ENCODE data around the gene ELF1. TPM values are rescaled to one million over a fixed set of nuclear protein-coding genes. Genes with fewer than 3 reads are reported as not detected.

The ELF1 gene
- total and polyA plus RNA-seq, 2 experiments from 2014 or later: 7.0 to 12.7 TPM

DNA sequence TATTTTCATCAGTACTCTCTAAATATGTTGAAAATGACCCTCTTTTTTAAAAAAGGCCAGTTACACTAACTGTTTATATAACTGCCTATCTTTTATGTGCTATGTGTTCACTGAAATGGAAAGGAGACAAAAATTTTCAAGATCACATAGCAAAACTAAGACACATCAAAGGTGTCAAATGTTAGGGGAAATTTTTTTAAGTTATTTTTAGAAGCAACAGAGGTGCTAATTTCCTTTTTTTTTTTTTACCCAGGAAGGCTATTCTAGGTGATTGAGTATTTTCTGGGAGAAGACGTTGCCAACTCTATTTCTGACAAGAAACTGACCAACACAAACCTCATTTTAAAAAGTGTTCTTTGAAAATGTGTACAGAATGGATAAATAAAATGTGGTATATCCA, 45.7 kb downstream of the ELF1 start (continued):
- TF ChIP-seq CTCF (conservative IDR thresholded peaks at IDR 0.05; ENCODE audit: low read depth in 2 of 2): no peak
- TF ChIP-seq STAT1 (IDR thresholded peaks at IDR 0.05; ENCODE audit: unreplicated experiment): no peak
- no peak for TF ChIP-seq CREB1 (CRISPR knock-in tag; IDR thresholded peaks at IDR 0.05; ENCODE audit: low read depth)
- no peak for TF ChIP-seq REST (IDR thresholded peaks at IDR 0.05; ENCODE audit: unreplicated experiment)
- no peak for TF ChIP-seq EZH2phosphoT487 (IDR thresholded peaks at IDR 0.05; ENCODE audit: unreplicated experiment)
- TF ChIP-seq ZNF331 (CRISPR knock-in tag; IDR thresholded peaks at IDR 0.05; ENCODE audit: low read depth): no peak
- TF ChIP-seq ETS1 (IDR thresholded peaks at IDR 0.05): no peak
- TF ChIP-seq POLR2AphosphoS5 (IDR thresholded peaks at IDR 0.05; ENCODE audit: low read depth): no peak

DNA sequence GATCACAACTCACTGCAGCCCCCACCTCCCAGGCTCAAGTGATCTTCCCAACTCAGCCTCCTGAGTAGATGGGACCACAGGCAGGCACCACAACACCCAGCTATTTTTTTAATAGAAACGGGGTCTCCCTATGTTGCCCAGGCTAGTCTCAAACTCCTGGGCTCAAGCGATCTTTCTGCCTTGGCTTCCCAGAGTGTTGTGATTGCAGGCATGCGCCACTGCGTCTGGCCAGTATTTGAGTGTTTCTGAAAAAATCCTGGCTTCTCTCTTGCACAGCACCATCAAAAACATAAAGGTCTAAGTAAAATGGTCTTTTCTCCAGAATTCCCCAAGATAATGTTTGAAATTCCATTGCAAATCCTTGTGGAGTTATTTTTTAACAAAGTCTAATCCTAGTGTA, 47.8 kb downstream of the ELF1 start:
- Histone ChIP-seq H3K79me2 (replicated peaks; ENCODE audit: insufficient read depth) (no peaks in the 10 kb centered on the region; the same call in 1 of the 2 replicates), H2AFZ (no peak overlapping the region), H3F3A (replicated peaks; ENCODE audit: low read depth) (no peaks in the 10 kb centered on the region), H3K4me3 (no peak overlapping the region), H3K27me3 (ENCODE audit: insufficient read depth) (no peaks in the 10 kb centered on the region), H3K36me3 (ENCODE audit: insufficient read depth) (no peaks in the 10 kb centered on the region), H3K27ac (ENCODE audit: low read depth) (no peak overlapping the region), H3K4me2 (no peak overlapping the region), H3K4me1 (ENCODE audit: insufficient read depth) (no peaks in the 10 kb centered on the region), H3K9me2 (ENCODE audit: insufficient read depth) (no peaks in the 10 kb centered on the region), H4K20me1 (replicated peaks; ENCODE audit: insufficient read depth) (no peaks in the 10 kb centered on the region)
- Mint-ChIP-seq H3K4me1 (peaks cover 4% of the 10 kb centered on the region; the same call in 1 of the 3 replicates), H3K27me3 (ENCODE audit: insufficient read depth, low read depth, poor library complexity) (peaks cover 1% of the 10 kb centered on the region), H3K36me3 (ENCODE audit: low read depth) (no peaks in the 10 kb centered on the region), H3K4me3 (no peak overlapping the region), H3K27ac (no peak overlapping the region), H3K9me3 (no peaks in the 10 kb centered on the region)
- ATAC-seq: no peak
- DNase-seq (ENCODE audit: low spot score): no peak
- TF ChIP-seq ETS1 (IDR thresholded peaks at IDR 0.05): no peak
- TF ChIP-seq CREB1 (CRISPR knock-in tag; IDR thresholded peaks at IDR 0.05; ENCODE audit: low read depth): no peak
- TF ChIP-seq STAT1 (IDR thresholded peaks at IDR 0.05; ENCODE audit: unreplicated experiment): no peak
- TF ChIP-seq EZH2 (IDR thresholded peaks at IDR 0.05; ENCODE audit: low read depth, unreplicated experiment): no peak
- no peak for TF ChIP-seq REST (IDR thresholded peaks at IDR 0.05; ENCODE audit: unreplicated experiment)
- TF ChIP-seq CTCF (conservative IDR thresholded peaks at IDR 0.05; ENCODE audit: low read depth in 2 of 2): no peak
